ENCODE measurements around the gene SPHK2.
"Not testable (repeated sequence)": the region's sequence is repeated elsewhere in the genome, so short reads cannot be mapped to it uniquely, and the experiment has no call there.

The SPHK2 gene

DNA sequence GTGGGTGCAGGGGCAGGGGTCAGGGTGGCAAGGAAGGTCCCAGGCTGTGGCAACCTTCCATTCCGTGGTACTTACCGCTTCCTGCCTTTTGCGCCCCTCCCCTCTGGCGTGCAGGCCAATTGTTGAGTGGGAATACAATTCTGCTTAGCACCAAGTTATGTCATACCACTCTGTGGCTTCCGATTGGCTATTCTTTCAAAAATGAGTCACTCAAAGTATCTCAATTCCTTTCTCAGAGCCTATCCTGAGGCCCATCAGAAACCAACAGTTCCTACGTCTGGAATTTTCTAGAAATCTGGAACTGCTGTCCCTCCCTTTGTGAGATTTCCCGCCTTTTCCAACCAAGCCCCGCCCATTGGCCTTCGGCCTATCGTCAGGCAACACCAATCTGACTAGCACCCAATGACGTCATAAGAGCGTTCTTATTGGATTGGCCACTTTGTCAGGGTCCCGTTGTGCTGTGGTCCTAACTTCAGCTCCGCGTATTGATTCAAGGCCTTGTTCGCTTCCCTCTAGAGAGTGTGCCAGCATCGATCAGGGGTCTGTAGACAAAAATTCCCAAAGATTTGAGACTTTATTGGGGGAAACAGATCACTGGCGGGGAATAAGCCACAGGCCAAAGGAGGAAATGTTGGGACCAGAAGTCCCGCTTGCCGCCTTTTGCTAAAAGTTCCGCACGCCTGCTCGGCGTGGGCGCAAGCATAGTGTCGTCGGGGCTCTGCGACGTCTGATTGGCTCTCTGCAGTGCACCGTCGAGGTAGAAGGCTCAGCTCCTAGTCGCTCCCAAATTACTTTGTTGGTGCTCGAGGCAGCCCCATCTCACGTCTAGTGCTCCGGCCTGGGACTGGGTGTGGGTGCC lies 41.8 kb downstream of the SPHK2 start:
- DNase-seq (ENCODE audit: low spot score), result peak; percentile 86

DNA sequence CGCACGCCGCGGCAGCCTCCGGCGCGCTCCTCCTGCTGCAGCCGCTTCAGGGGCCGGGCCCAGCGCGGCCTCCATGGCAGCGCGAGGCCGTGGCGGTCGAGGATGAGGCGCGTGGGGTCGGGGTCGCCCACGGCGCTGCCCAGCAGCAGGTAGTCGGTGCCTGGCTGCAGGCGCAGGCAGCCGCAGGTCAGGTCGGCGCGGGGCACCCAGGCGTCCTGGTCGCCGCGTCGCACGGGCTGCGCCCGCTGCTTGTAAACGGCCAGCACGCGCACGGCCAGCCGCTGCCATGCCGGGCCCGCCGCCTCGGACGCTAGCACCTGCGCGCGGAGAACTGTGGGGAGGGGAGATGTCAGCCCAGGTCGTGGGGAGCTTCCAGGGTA lies 42.4 kb downstream of the SPHK2 start:
- DNase-seq (ENCODE audit: low spot score), result no peak

DNA sequence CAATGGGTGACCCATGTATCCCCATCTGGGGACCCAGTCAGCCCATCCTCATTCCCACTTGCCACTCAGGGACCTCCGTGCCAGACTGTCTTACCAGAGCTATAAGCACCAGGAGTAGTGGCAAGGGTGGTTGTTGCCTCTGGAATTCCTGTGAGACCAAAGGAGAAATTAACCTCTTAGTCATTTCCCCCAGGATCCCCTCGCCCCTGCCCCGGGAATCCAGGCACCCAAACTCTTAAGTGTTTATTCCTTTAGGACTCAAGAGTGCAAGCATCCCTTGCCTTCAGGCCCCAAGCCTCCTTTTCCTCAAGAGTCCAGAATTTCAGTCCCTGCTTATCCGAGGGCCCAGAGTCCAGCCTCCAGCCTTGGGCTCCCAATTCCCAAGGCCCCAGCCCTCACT lies 44.4 kb downstream of the SPHK2 start:
- DNase-seq (ENCODE audit: low spot score), result no peak

DNA sequence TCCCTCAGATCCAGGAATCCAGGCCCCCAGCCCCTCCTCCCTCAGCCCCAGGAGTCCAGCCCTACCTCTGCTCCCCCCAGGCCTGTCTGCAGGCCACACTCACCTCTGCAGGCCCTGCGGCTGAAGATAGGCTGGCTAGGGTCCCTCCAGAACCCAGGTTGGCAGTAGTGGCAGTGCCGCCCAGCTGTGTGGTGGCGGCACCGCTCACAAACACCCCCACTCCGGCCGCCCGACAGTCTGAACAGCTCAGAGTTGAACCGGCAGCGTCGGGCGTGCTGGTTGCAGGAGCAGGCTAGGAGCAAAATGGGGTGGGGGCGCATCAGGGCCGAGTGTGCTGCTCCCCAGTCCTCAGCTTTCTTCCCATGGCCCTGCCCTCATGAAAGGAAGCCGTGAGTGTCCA lies 45.2 kb downstream of the SPHK2 start:
- no peak for DNase-seq (ENCODE audit: low spot score)

DNA sequence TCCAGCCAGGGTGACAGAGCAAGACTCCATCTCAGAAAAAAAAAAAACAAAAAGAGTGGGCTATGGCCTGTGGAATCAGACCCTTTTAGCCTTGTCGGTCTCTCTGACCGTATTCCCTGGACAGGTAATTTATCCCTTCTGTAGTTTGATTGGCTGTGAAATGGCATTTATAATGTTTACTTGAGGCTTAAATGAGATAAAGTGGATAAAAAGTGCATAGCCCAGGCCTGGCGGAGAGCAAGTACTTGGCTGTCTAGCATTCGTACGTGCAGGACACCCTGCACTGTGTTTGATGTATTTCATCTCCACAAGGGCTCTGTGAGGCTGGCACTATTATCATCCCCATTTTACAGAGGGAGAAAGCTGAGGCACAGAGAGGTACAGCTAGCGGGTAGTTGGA lies 46.5 kb downstream of the SPHK2 start:
- no peak for DNase-seq (ENCODE audit: low spot score)

DNA sequence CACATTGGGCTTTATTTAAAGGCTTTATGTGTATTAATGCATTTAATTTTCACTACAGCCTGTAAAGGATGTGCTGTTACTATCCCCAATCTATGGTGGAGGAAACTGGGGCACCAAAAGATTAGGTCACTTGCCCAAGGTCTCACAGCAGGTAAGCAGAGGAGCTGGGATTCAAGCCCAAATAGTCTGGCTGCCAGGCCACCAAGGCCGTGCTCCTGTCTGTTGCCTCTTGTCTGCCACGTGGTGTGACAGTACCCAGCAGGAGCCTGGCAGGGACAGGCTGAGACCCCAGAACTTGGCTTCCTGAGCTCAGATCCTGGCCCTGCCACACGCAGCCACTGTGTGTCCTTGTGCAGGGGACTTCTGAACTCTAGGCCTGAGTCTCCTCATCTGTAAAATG lies 49.0 kb downstream of the SPHK2 start:
- DNase-seq (ENCODE audit: low spot score), result no peak

DNA sequence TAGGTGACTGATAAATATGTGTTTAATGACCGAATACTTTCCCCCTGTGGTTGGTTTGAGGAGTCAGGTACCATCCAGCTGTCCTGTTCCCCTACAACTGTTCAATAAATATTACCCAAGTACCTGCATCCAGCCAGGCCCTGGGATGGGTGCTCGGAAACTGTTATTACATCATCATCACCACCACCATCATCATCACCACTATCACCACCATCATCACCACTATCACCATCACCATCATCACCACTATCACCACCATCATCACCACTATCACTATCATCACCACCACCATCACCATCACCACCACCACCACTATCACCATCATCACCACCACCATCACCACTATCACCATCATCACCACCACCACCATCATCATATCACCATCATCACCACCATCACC lies 49.5 kb downstream of the SPHK2 start:
- DNase-seq (ENCODE audit: low spot score), result no peak

DNA sequence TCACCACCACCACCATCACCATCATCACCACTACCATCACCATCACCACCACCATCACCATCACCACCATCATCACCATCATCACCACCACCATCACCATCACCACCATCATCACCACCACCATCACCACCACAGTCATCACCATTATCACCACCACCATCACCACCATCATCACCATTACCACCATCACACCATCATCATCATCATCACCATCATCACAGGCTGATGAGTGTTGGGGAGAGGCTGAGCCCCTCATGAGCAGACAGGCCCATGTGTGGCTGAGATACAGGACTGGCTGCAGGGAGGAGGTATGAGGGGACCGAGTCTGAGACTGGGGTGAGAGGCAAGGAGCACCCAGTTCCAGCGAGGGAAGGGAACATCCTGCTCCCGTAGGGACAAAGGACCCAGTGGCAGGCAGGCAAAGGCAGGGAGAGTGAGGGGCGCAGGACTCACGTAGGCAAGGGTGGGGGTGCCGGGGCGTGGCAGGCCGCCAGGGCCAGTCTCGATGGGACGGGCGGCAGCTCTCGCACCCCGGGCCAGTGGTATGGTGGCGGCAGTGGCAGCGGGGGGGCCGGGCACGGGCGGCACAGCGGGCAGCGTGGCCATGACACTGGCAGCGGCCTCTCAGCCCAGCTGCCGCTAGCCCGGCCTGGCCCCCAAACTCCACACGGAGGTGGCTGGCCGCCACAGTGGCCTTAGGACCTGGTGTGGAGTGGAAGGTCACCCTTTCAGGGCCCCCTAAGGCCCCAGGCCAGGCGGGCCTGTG lies 50.8 kb downstream of the SPHK2 start:
- DNase-seq (ENCODE audit: low spot score), result no peak

DNA sequence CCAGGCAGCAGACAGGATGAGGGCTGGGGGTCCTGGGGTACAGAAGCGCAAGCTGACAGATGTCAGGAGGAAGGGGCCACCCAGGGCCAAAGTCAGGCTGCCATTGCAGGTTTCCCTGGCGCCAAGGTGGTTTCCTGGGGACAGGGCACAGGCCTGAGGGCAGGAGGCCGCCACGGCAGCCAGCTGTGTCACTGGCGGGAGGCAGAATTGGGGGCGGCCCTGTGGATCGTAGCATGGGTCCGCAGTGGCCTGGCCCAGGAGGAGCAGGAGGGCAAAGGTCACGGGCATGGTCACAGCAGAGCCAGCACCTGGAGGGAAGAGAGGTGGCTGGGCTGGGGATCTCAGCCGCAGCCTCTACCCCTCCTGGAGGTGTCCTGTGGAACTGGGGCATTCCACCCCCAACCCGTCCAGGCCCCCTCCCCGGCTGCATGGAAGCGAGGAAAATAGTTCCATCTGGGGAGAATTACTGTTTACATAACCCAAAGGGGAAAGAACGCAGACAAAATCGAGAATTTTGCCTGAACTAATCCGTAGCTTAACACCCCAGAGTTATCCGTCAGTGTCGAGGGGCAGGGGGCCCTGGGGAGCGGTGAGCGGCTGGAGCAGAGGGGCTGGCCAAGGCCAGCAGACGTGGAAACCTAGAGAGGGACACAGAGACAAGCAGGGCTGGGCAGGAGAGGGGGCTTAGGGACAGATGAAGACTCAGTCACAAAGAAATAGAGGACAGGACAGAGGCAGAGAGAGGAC lies 51.6 kb downstream of the SPHK2 start:
- DNase-seq (ENCODE audit: low spot score), result no peak

DNA sequence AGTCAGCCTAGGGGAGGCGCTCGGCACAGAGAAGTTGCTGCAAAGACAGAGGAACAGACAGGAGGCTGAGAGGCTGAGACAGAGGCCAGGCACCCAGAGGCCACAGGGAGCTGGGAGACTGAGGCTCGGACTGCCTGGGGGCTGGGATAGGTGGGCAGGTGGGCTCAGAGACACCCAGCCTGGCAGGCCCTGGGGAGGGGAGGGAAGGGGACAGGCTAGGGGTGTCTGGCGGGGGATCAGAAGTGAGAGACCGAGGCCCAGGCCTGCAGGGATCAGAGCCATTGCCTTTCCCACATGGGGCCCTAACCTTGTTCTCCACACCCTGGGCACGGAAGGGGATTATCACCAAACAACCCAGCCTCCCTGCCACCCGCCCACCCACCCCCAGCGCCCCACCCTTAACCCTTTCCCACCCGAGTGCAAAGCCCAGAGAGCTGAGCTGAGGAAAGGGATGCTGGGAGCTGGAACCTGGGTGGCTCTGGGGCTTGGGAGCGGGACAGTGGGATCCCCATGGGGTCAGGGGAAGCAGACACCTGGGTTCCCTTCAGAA lies 52.2 kb downstream of the SPHK2 start:
- no peak for DNase-seq (ENCODE audit: low spot score)

DNA sequence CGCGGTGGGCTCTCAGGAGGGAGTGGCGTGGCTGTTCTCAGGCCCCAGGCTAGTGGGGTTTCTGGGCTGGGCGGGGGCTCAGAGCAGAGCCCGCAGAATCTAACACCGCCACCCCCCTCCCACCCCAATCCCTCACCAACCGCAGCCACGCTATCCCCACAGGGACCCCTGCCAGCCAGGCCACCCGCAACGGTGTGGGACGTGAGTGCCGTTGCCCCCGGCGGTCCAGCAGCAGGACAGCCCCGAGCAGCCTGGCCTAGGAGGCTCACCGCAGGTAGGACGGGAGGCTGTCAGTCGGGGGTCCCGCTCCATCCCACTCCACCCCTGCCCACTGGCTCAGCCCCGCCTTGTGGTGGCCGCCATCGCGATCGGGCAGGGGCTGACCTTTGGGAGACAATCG lies 53.7 kb downstream of the SPHK2 start, which contains the start of gene NTN5:
TSS of gene NTN5 (minus strand) at position 24 of the 400 bp plus-strand sequence. CDS start 2,031 bp downstream, outside the sequence.
- no peak for DNase-seq (ENCODE audit: low spot score)

DNA sequence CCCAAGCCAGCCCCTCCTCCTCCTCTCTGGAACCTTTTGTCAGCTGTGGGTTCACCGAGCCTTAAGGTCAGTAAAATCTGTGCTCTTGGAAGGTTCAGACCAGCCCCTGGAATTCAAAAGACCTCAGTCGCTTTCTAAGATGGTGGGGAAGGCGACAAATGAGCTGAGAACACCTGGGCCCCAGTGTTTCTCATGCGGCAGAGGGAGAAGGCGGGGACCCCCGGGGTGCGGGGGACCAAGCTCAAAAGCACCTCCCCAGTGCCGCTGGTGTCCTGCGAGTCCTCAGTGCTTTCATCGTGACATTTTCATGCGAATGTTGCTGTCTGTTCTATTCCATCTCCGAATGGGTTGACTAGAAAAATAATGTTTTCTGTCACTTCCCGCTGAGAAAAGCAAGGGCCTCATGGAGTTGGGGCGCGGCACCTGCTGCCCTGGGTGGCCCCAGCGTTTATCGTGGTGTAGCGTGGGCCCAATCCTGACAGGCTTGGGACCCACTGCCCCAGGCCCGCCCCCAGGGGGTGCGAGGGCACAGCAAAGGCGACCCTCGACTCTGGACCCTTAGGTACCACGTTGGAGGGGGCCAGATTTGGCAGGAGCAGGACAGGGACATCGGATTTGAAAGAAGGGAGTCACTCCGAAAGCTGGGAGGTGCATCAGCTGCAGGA lies 54.3 kb downstream of the SPHK2 start:
- DNase-seq (ENCODE audit: low spot score), result no peak

DNA sequence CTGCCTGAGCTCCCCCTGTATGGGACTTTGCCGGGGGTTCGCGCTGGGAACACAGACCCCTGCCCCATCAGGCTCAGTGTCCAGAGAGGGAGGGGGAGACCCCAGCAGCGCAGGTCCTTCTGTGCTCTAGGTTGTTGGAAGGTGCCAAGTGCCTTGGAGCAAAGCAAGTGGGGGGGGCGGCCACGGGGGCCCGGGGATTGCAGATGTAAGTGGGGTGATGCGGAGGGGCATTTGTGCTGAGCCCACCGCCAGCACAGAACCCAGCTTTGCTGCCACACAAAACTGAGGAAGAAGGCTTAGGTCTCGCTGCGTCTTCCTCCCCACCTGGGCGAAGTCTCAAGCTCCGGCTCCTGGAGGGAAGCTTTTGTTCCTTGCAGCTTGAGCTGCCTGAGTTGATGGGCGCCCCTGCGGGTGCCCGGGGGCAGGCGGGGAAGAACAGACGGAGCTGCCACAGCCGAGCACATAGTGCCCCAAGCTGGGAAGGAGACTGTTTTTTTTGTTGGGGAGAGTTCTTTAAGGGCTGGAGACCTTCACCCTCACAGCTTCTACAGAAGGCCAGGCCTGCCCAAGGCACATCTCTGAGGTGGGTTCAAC lies 55.0 kb downstream of the SPHK2 start:
- no peak for DNase-seq (ENCODE audit: low spot score)

DNA sequence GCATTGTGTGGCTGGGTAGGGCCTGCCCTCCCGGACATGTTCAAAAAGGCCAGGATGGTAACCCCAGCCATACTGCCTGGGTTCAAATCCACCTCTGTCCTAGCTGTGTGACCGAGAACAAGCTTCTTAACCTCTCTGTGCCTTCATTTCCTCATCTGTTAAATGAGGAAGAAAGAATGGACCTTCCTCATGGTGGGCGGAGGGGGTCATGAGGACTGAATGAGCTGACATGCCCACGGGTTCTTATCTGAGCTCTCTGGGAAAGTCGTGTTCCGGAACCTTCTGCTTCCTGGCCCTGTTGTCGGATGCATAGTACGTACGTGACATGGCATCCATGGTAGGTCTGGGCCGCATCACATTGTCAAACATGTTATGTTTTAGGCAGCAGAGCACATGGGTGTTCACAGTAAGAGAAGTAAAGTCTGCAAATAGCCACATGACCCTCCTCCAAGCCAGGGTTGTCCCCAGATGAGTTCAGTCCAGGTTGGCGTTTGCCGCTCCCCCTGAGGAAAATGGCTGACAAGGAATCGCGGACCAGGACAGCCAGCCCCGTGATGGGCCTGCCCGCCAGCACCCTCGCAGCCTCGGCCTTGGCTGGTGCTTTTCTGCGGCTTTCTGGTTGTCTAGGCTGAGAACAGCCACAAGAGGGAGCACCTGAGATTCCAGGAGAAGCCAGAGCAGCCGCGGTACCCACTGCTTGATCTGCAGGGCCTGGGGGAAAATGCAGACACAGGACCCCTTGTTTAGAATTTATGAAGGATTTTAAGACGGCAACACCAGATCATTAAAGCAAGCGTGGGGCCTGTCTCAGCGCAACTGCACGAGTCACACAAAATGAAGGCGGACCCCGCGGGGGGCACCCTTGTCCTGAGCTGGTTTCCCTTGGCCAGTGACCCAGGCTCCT lies 55.9 kb downstream of the SPHK2 start:
- peak; percentile 81 for DNase-seq (ENCODE audit: low spot score)

DNA sequence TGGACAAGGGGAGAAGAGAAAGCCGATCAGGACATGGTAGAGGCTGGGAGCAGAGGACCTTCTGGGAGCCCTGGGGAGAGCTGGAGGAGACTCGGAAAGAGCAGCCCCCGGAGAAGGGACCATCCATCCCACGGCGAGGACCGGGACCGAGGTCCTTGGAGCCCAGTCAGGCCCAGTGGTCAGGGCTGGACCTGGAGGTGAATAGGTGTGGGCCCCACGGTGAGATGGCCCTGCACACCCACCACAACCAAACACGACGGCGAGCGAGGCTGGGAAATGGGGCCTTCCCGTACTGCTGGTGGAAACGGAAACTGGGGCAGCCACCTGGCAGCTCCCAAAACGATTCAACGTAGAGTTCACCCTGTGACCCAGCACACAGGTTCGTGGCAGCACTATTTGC lies 57.2 kb downstream of the SPHK2 start:
- DNase-seq (ENCODE audit: low spot score), result no peak

DNA sequence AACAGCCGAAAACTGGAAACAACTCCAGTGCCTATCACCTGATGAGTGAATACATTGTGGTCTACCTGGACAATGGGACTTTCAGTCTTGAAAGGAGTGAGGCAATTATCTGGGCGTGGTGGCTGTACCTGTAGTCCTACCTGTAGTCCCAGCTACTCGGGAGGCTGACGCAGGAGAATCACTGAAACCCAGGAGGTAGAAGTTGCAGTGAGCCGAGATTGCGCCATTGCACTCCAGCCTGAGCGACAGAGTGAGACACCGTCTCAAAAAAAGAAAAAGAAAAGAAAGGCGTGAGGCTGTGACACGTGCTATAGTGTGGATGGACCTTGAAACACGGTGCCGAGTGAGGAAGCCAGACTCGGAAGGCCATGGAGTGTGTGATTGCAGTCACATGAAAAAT lies 57.6 kb downstream of the SPHK2 start:
- DNase-seq (ENCODE audit: low spot score), result no peak

DNA sequence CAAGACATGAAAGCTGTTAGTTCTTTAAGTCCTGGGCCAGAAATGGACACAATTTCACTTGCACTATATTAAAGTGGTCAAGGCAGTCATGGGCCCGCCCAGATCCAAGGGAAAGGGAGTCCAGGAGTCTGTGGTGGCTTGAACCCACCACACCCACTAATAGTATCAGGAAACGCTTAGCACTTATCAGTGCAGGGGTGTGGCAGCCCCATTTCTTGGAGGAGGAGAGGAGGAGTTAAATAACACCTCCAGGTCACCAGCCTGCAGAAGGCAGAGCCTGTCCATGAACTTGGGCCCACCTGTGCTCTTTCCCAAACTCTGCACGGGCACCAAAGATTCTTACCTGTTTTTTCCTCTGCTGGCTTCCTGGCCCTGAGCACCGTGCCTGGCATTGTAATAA lies 58.9 kb downstream of the SPHK2 start:
- DNase-seq (ENCODE audit: low spot score), result peak; percentile 37

DNA sequence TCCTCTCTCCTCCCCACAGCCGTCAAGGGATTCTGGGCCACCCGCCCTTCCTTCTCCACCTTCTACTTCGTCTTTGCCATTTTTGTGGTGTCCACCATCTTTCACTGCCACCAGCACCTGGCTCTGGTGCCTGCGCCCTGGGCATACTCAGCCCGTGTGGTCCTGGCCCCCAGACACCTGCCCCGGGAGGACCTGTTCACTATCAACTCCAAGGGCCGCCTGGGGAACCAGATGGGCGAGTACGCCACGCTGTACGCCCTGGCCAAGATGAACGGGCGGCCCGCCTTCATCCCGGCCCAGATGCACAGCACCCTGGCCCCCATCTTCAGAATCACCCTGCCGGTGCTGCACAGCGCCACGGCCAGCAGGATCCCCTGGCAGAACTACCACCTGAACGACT lies 60.7 kb downstream of the SPHK2 start:
- DNase-seq (ENCODE audit: low spot score), result not testable (repeated sequence)
